Measurements from ENCODE around the gene PCED1B. TPM values are rescaled to one million over a fixed set of nuclear protein-coding genes. Genes with fewer than 3 reads are reported as not detected.

The PCED1B gene
- total RNA-seq, 2 experiments from 2014 or later: 117 to 119 TPM

DNA sequence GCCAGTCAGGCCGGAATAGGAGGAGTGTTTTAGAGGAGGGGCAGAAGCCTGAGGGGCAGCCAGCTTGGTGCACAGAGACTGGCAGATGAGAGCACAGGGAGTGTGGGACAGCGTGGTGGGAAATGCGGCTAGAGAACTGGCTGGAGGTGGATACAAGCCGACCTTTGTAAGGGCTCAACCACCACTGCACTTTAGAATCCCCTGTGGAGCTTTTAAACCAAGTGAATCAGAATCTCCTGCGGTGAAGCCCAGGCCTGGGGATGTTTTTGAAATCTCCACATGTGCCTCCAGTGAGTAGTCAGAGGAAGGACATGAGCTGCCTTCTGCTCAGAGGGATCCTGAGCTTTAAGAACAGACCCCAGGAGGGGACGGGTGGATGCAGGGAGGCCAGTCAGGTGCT lies 10.9 kb upstream of the PCED1B start:
- POLR2A ChIA-PET: interaction anchor here (0.9 kb wide), 1 partner anchor 10 kb away, joined by 3 read pairs; no protein-coding TSS in a partner anchor
- H3K27ac Mint-ChIP-seq: no peak overlapping the region
- TF ChIP-seq, protein P1, sequence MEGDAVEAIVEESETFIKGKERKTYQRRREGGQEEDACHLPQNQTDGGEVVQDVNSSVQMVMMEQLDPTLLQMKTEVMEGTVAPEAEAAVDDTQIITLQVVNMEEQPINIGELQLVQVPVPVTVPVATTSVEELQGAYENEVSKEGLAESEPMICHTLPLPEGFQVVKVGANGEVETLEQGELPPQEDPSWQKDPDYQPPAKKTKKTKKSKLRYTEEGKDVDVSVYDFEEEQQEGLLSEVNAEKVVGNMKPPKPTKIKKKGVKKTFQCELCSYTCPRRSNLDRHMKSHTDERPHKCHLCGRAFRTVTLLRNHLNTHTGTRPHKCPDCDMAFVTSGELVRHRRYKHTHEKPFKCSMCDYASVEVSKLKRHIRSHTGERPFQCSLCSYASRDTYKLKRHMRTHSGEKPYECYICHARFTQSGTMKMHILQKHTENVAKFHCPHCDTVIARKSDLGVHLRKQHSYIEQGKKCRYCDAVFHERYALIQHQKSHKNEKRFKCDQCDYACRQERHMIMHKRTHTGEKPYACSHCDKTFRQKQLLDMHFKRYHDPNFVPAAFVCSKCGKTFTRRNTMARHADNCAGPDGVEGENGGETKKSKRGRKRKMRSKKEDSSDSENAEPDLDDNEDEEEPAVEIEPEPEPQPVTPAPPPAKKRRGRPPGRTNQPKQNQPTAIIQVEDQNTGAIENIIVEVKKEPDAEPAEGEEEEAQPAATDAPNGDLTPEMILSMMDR (IDR thresholded peaks at IDR 0.05): no peak

DNA sequence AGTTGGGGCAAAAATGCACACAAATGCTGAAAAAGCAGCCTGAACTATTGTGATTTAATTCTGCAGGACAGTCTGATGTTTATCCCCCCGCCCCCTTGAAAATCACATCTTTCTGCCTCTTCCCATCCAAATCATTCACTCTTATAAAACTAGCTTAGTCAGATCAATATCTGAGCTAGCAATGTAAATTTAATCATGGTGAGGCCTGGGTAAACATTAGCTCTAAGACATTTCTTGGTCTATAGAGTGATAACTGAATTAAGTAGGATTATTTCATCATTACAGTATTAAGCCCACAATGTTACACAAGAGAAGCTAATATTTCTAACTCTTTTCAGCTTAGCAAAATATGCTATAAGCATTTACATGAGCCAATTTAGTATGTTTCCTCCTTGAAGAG lies 9.1 kb upstream of the PCED1B start:
- no peaks in the 10 kb centered on the region for H3K27me3 Mint-ChIP-seq
- H3K4me1 Mint-ChIP-seq (ENCODE audit: low read depth): peaks cover 16% of the 10 kb centered on the region
- ChIA-PET CTCF (interaction anchor here (0.7 to 5.3 kb wide), 32 partner anchors 9 to 616 kb away, joined by 3 to 60 read pairs (median 4); partner anchors contain the start of genes AMIGO2 and PCED1B), POLR2A (interaction anchor here (1.4 to 1.7 kb wide), 2 partner anchors 9 to 148 kb away, joined by 3 to 8 read pairs; partner anchors contain the start of genes AMIGO2 and PCED1B)
- no peak overlapping the region for H3K4me3 Mint-ChIP-seq
- TF ChIP-seq, protein P1 (IDR thresholded peaks at IDR 0.05): no peak
- ATAC-seq: no peak
- no peaks in the 10 kb centered on the region for H3K36me3 Mint-ChIP-seq (ENCODE audit: low read depth)
- no peaks in the 10 kb centered on the region for H3K9me3 Mint-ChIP-seq
- DNase-seq: no peak
- H3K27ac Mint-ChIP-seq: no peak overlapping the region
- intact Hi-C loops (cut with micrococcal nuclease): no loop called here

More for the DNA sequence above, 10.9 kb upstream of the PCED1B start:
- no peak overlapping the region for H3K4me3 Mint-ChIP-seq
- H3K27me3 Mint-ChIP-seq: no peaks in the 10 kb centered on the region
- ATAC-seq (no peak), DNase-seq (no peak)
- no peaks in the 10 kb centered on the region for H3K9me3 Mint-ChIP-seq
- H3K36me3 Mint-ChIP-seq (ENCODE audit: low read depth): no peaks in the 10 kb centered on the region
- H3K4me1 Mint-ChIP-seq (ENCODE audit: low read depth): peaks cover 14% of the 10 kb centered on the region
- CTCF ChIA-PET: interaction anchor here (1.0 to 5.3 kb wide), 3 partner anchors 26 to 47 kb away, joined by 3 to 60 read pairs (median 3); no protein-coding TSS in a partner anchor
- intact Hi-C loops (cut with micrococcal nuclease): loop anchor here (5.0 kb wide), 1 partner anchor 36 kb away; no protein-coding TSS in a partner anchor

DNA sequence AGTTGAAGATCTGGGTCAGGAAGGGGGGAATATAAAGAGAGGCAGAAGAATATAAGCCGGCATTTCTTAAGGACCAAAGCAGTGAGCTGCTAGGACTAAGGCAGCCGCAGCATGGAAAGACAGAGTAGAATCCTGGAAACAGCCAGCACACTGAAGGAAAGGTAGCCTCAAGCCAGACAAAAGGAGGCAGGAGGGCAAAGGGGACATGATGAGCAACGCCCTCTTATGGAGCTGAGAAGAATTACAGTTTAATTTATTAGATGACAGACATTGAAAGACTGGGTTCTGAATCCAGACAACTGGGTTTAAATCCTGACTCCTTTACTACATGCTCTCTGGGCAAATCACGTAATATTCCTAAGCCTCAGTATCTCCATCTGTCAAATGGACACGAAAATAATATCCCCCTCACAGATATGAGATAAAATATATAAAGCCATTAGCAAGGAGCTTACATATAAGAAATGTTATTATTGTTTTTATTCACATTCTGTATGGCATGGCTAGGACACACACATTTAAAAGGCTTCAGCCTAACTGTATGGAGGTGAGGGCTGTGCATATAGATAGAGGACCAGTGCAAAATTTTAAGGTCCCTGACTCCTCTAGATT lies 8.1 kb upstream of the PCED1B start:
- no peak for DNase-seq
- POLR2A ChIA-PET: interaction anchor here (1.4 kb wide), 1 partner anchor 147 kb away, joined by 3 read pairs; no protein-coding TSS in a partner anchor

DNA sequence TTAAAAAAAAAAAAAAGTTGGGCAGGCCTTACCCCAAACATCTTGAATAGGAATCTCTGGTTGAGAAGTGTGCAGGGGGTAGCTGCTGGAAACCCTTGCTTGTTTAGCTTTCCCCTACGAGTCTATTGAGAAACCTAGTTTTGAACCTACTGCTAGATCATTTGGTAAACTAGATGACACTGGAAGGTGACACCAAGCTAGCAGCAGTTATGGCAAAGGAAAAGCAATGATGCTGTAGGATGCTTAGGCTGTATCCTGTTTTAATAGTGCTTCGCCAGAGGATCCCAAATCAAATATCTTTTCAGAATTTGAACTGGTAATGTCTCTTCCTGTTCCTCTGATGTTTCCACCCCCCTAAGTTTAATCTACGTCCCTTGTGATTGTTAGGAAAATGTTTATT lies 5.5 kb upstream of the PCED1B start:
- H3K4me3 Mint-ChIP-seq: no peak overlapping the region
- H3K4me1 Mint-ChIP-seq (ENCODE audit: low read depth): peaks cover 37% of the 10 kb centered on the region
- H3K36me3 Mint-ChIP-seq (ENCODE audit: low read depth): peaks cover 27% of the 10 kb centered on the region
- intact Hi-C loops (cut with micrococcal nuclease): no loop called here
- DNase-seq (no peak), ATAC-seq (no peak)
- TF ChIP-seq, protein P1 (IDR thresholded peaks at IDR 0.05): no peak
- H3K27me3 Mint-ChIP-seq: no peaks in the 10 kb centered on the region
- no peaks in the 10 kb centered on the region for H3K9me3 Mint-ChIP-seq
- ChIA-PET CTCF (interaction anchor here (1.2 to 3.0 kb wide), 2 partner anchors 41 to 134 kb away, joined by 4 to 14 read pairs; no protein-coding TSS in a partner anchor), POLR2A (interaction anchor here (0.8 kb wide), 1 partner anchor 490 kb away, joined by 3 read pairs; no protein-coding TSS in a partner anchor)
- H3K27ac Mint-ChIP-seq: no peak overlapping the region

More for the DNA sequence above, 8.1 kb upstream of the PCED1B start:
- intact Hi-C loops (cut with micrococcal nuclease): no loop called here
- CTCF ChIA-PET: interaction anchor here (0.6 to 5.3 kb wide), 44 partner anchors 8 to 636 kb away, joined by 3 to 60 read pairs (median 4); partner anchors contain the start of genes AMIGO2 and PCED1B
- no peak for ATAC-seq
- H3K27ac Mint-ChIP-seq: no peak overlapping the region
- H3K4me1 Mint-ChIP-seq (ENCODE audit: low read depth): peaks cover 24% of the 10 kb centered on the region
- H3K9me3 Mint-ChIP-seq: no peaks in the 10 kb centered on the region
- H3K4me3 Mint-ChIP-seq: no peak overlapping the region
- H3K27me3 Mint-ChIP-seq: no peaks in the 10 kb centered on the region
- TF ChIP-seq, protein P1 (IDR thresholded peaks at IDR 0.05): peak; percentile 76
- peaks cover 9% of the 10 kb centered on the region for H3K36me3 Mint-ChIP-seq (ENCODE audit: low read depth)

DNA sequence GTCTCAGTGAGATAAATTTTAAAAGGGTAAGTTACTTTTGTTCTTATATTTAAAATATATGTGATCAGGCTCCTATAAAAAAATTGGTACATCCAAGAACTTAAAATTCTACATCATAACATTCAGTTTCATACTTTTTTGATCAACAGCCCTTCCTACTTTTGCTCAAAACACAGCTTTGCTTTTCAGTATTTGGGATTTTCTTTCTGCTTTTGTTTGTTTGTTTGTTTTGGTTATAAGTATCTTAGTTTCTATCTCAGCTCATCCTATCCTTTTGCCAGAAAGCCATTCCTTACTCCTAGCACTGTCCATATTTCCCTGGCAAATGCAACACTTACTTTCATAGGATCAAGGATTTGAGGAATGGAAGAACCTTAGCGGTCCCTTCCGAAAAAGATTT lies 4.7 kb upstream of the PCED1B start:
- ATAC-seq: no peak
- POLR2A ChIA-PET: no interaction called here

More for the DNA sequence above, 4.7 kb upstream of the PCED1B start:
- Mint-ChIP-seq H3K9me3 (no peaks in the 10 kb centered on the region), H3K4me3 (no peak overlapping the region), H3K36me3 (ENCODE audit: low read depth) (peaks cover 32% of the 10 kb centered on the region), H3K27ac (no peak overlapping the region), H3K4me1 (ENCODE audit: low read depth) (peaks cover 37% of the 10 kb centered on the region), H3K27me3 (no peaks in the 10 kb centered on the region)
- CTCF ChIA-PET: interaction anchor here (0.9 to 3.0 kb wide), 4 partner anchors 10 to 133 kb away, joined by 3 to 14 read pairs (median 4); no protein-coding TSS in a partner anchor
- intact Hi-C loops (cut with micrococcal nuclease): no loop called here
- no peak for DNase-seq
- TF ChIP-seq, protein P1 (IDR thresholded peaks at IDR 0.05): no peak
